ENCODE results near the gene PAPPA. TPM values are rescaled to one million over a fixed set of nuclear protein-coding genes. Genes with fewer than 3 reads are reported as not detected.

PAPPA gene
- total and polyA plus RNA-seq, 9 of the 15 experiments (the other 6 are each of a cell fraction or from before 2014, with no cell fraction given), result 0.06 to 0.18 (median 0.11) TPM

DNA sequence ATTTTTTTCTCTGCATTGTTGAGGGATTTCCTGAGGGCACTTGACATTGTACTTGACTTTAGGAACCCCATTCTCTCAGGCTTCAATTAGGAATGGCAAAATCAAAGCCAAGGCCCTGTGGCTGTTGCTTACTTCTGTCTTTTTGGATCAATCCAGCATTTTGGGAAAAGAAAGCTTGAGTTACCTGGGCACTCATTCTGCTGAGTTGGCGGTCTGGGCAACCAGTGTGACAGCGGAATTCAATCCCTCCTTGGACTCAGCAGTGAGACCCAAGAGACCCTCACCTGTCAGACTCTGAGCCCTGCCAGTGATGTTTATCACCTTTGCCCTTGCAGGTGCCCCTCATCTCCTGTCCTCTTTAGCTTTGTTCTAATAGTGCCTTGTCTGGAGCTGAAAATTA lies 225.3 kb downstream of the PAPPA start:
- ChIA-PET CTCF (ENCODE audit: low intra/inter-chr PET ratio) (no interaction called here), POLR2A (interaction anchor here (0.8 to 1.4 kb wide), 3 partner anchors 9 to 38 kb away, joined by 3 to 6 read pairs (median 3); no protein-coding TSS in a partner anchor)
- H2AFZ ChIP-seq (ENCODE audit: low read depth, low read length), result no peak overlapping the region
- intact Hi-C loops (cut with micrococcal nuclease) (no loop called here), in situ Hi-C loops (cut with MboI) (no loop called here)
- WGBS (ENCODE audit: insufficient coverage, low coverage, missing lambda C conversion rate), result 23% methylated on average over 2 of the region's 2 CpGs
- TF ChIP-seq C11orf30 (IDR thresholded peaks at IDR 0.05; ENCODE audit: low read depth), result peak; percentile 57; the same call in 1 of the 2 replicates
- TF ChIP-seq CBFB (CRISPR knock-in tag; IDR thresholded peaks at IDR 0.05), result no peak
- peak; percentile 59 for TF ChIP-seq ZNF316 (IDR thresholded peaks at IDR 0.05)
- no peak overlapping the region for H3K4me2 ChIP-seq (ENCODE audit: insufficient read depth, low read length)
- BruUV-seq (replicated peaks), result no TSS peak
- no peak overlapping the region for H3K4me3 ChIP-seq
- DNase-seq (ENCODE audit: extremely low read depth in 1 of 4, low spot score in 3 of 4) (no peak), FAIRE-seq (no peak), ATAC-seq (no peak)
- H3K9ac ChIP-seq (ENCODE audit: insufficient read depth in 1 of 2, low read depth in 2 of 2, low read length in 2 of 2), result no peak overlapping the region
- H3K27ac ChIP-seq (ENCODE audit: extremely low read depth, low read depth, low read length), result no peak overlapping the region
- H3K4me1 ChIP-seq (replicated peaks in 1 of 2; ENCODE audit: control insufficient read depth in 2 of 2, insufficient read depth in 2 of 2, low read length in 2 of 2), result peaks cover 4 to 15% of the 10 kb centered on the region in 2 experiments; a peak in 3 of 5 replicates
- no peaks in the 10 kb centered on the region for H3K9me3 ChIP-seq (replicated peaks; ENCODE audit: control insufficient read depth, insufficient read depth, low read depth, low read length)
- H4K20me1 ChIP-seq (replicated peaks; ENCODE audit: control insufficient read depth, insufficient read depth, low read length), result no peaks in the 10 kb centered on the region
- no peaks in the 10 kb centered on the region for H3K79me2 ChIP-seq (ENCODE audit: control insufficient read depth, insufficient read depth, low read length)
- H3K27me3 ChIP-seq (ENCODE audit: control insufficient read depth in 2 of 2, insufficient read depth in 2 of 2, low read length in 2 of 2), result no peaks in the 10 kb centered on the region
- no peaks in the 10 kb centered on the region for H3K9me1 ChIP-seq (ENCODE audit: control insufficient read depth, insufficient read depth, low read length)
- no peaks in the 10 kb centered on the region for H3K36me3 ChIP-seq (ENCODE audit: control insufficient read depth, insufficient read depth, low read length)

DNA sequence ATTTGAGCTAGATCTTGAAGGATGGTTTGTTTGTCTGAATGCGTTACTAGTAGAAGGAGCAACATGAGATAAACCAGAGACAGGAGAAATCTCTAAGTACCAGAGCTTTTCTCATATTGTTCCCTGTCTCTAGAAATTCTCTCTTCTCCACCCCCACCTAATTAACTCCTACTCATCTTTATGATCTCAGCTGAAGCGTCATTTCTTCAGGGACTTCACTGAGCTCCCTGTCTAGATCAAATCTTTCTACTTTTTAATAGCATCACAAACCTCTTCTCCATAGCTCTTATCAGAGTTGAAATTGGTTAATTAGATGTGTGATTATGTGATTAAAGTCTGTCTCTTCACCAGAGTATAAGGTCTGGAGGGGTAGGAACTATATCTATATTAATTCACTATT lies 226.2 kb downstream of the PAPPA start:
- Histone ChIP-seq H3K4me2 (ENCODE audit: insufficient read depth, low read length) (no peak overlapping the region), H3K27me3 (ENCODE audit: control insufficient read depth in 2 of 2, insufficient read depth in 2 of 2, low read length in 2 of 2) (no peaks in the 10 kb centered on the region), H3K9me1 (ENCODE audit: control insufficient read depth, insufficient read depth, low read length) (no peaks in the 10 kb centered on the region), H2AFZ (ENCODE audit: low read depth, low read length) (no peak overlapping the region), H4K20me1 (replicated peaks; ENCODE audit: control insufficient read depth, insufficient read depth, low read length) (no peaks in the 10 kb centered on the region), H3K79me2 (ENCODE audit: control insufficient read depth, insufficient read depth, low read length) (no peaks in the 10 kb centered on the region), H3K4me3 (no peak overlapping the region), H3K9me3 (replicated peaks; ENCODE audit: control insufficient read depth, insufficient read depth, low read depth, low read length) (no peaks in the 10 kb centered on the region), H3K4me1 (replicated peaks in 1 of 2; ENCODE audit: control insufficient read depth in 2 of 2, insufficient read depth in 2 of 2, low read length in 2 of 2) (peaks cover 4 to 15% of the 10 kb centered on the region in 2 experiments; a peak in 3 of 5 replicates), H3K9ac (ENCODE audit: insufficient read depth in 1 of 2, low read depth in 2 of 2, low read length in 2 of 2) (no peak overlapping the region), H3K36me3 (ENCODE audit: control insufficient read depth, insufficient read depth, low read length) (no peaks in the 10 kb centered on the region), H3K27ac (ENCODE audit: extremely low read depth, low read depth, low read length) (no peak overlapping the region)
- intact Hi-C loops (cut with micrococcal nuclease) (no loop called here), in situ Hi-C loops (cut with MboI) (no loop called here)
- POLR2A ChIA-PET, result interaction anchor here (0.5 to 0.9 kb wide), 2 partner anchors 10 to 75 kb away, joined by 3 read pairs; no protein-coding TSS in a partner anchor
- FAIRE-seq, result no peak
- CTCF ChIA-PET (ENCODE audit: low intra/inter-chr PET ratio), result no interaction called here
- no TSS peak for BruUV-seq (replicated peaks)
- WGBS (ENCODE audit: insufficient coverage, low coverage, missing lambda C conversion rate), result 20% methylated on average over 1 of the region's 2 CpGs
- DNase-seq (ENCODE audit: extremely low read depth in 1 of 4, low spot score in 3 of 4), result no peak
- ATAC-seq, result no peak
- TF ChIP-seq TEAD4 (IDR thresholded peaks at IDR 0.05; ENCODE audit: low read length) (no peak), TEAD4 (CRISPR knock-in tag; IDR thresholded peaks at IDR 0.05; ENCODE audit: borderline replicate concordance) (no peak), MAFF (IDR thresholded peaks at IDR 0.05; ENCODE audit: low read length) (no peak), ZNF24 (IDR thresholded peaks at IDR 0.05) (peak; percentile 29; the same call in 1 of the 2 replicates)
